Peyer's patch (tissue), 4 donors: Measurements from ENCODE around the gene FAM3C.

Source experiments
- CTCF ChIP-seq, 6 experiments: fragments of 450-650 bp in 4 of 6; fragments of 200-600 bp in 2 of 6; sonication (generic) in 1 of 6; IDR thresholded peaks; one replicate each; pipeline ENCODE4 v1.5.1; 2017 to 2019; ENCODE audit warnings: antibody characterized with exemption in 6 of 6, mild to moderate bottlenecking in 3 of 6, moderate library complexity in 1 of 6
- POLR2A ChIP-seq, 2 donors: fragments of 450-650 bp; IDR thresholded peaks; one replicate each; pipeline ENCODE4 v1.5.1; 2017; ENCODE audit warnings: antibody characterized with exemption in 2 of 2, mild to moderate bottlenecking in 2 of 2, moderate library complexity in 2 of 2

GRCh38 chr7:121371883-121372282, 24.2 kb downstream of the FAM3C start:
- TF ChIP-seq CTCF (IDR thresholded peaks at IDR 0.05) = no peak
- no peak for TF ChIP-seq POLR2A (IDR thresholded peaks at IDR 0.05)
